ENCODE data around the gene EIF3L.

DNA sequence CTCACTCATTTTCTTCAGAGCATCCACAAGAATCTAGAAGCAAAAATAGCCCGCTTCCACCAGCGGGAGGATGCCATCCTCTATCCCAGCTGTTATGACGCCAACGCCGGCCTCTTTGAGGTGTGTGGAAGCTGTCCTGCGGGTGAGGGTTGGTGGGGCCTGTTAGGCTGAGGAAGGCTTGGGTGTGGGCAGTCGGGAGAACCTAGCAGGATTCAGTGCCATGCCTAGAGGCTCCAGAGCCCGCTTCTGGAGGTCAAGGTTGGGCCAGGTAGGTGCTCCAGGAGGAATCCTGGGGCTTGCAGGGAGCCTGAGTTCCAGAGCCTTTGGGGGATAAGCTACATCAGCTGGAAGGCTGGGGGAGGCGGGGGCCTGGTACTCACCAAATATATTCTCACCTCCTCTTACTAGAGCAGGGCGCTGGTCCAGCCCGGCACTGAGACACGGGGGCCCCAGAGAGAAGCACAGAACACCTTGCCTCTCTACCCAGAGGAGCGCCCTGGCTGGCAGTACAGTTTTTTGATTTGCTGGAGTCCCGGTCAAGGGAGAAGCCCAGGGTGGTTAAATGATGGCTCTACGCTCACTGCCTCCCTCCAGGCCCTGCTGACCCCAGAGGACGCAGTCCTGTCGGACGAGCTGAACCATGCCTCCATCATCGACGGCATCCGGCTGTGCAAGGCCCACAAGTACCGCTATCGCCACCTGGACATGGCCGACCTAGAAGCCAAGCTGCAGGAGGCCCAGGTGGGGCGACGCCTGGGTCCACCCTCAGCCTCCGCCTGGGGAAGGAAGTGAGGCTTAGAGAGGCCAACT is 36.1 kb upstream of the EIF3L start:
- TF ChIP-seq, protein P1, sequence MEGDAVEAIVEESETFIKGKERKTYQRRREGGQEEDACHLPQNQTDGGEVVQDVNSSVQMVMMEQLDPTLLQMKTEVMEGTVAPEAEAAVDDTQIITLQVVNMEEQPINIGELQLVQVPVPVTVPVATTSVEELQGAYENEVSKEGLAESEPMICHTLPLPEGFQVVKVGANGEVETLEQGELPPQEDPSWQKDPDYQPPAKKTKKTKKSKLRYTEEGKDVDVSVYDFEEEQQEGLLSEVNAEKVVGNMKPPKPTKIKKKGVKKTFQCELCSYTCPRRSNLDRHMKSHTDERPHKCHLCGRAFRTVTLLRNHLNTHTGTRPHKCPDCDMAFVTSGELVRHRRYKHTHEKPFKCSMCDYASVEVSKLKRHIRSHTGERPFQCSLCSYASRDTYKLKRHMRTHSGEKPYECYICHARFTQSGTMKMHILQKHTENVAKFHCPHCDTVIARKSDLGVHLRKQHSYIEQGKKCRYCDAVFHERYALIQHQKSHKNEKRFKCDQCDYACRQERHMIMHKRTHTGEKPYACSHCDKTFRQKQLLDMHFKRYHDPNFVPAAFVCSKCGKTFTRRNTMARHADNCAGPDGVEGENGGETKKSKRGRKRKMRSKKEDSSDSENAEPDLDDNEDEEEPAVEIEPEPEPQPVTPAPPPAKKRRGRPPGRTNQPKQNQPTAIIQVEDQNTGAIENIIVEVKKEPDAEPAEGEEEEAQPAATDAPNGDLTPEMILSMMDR (IDR thresholded peaks at IDR 0.05): no peak
- TF ChIP-seq POLR2AphosphoS5 (IDR thresholded peaks at IDR 0.05): no peak
